Fibroblast of villous mesenchyme (primary cell): Measurements from ENCODE around the gene CD9. TPM values are rescaled to one million over a fixed set of nuclear protein-coding genes. Genes with fewer than 3 reads are reported as not detected.
"Not testable (repeated sequence)": the region's sequence is repeated elsewhere in the genome, so short reads cannot be mapped to it uniquely, and the experiment has no call there.

Experiments used
- DNase-seq: peaks from one replicate; pipeline ENCODE4 v3.0.0-alpha.2; 2010; ENCODE audit warnings: low read depth
- H3K4me3 ChIP-seq: 2 replicates; pipeline ENCODE4 v1.5.1; 2011; ENCODE audit warnings: low read depth, mild to moderate bottlenecking, low read length
- total RNA-seq: library from RNA; depleted of rRNA; stranded (reverse); fragments of >200 nt; gene quantifications from 2 replicates; pipeline ENCODE4 v1.2.3, GENCODE V29; 2012
- TF ChIP-seq, protein P1 (sequence below): IDR thresholded peaks from 2 replicates; pipeline ENCODE4 v1.5.1; 2012; ENCODE audit warnings: low read depth, mild to moderate bottlenecking, low read length; ENCODE audit not compliant: insufficient read depth

The CD9 gene
- total RNA-seq, 1 donor = 209 TPM

DNA sequence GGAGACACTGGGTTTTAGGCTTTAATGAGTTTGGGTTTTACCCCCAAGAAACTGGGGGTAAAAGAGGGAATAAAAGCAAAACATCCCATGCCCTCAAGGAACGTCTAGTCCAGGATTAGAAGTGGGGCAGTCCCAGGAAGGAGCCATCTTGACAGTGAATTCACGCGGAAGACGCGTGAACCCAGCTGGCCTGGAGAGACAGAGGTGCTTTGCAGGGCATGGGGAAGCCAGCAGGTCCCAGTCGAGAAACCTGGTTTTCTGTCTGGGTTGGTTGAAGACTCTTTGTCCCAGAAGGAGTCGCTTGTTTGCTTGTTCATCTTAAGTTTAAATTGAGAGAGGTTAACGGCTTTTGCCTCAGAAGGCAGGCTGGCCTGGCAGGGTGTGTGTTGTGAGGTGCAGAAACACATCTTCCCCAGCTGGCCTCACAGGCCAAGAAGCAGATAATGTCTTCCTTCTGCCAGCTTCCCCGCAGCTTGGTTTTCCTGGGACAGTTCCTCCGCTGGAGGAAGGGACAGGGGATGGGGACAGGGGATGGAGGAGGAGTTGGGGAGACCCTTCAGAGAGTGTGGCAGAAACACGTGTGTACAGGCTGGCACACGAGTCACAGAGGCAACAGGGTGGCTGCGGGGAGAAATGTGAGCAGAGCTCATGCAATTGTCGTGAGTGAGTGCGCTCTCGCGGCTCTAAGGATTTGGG lies 18.5 kb upstream of the CD9 start:
- no peak overlapping the region for H3K4me3 ChIP-seq
- no peak for DNase-seq
- TF ChIP-seq, protein P1, sequence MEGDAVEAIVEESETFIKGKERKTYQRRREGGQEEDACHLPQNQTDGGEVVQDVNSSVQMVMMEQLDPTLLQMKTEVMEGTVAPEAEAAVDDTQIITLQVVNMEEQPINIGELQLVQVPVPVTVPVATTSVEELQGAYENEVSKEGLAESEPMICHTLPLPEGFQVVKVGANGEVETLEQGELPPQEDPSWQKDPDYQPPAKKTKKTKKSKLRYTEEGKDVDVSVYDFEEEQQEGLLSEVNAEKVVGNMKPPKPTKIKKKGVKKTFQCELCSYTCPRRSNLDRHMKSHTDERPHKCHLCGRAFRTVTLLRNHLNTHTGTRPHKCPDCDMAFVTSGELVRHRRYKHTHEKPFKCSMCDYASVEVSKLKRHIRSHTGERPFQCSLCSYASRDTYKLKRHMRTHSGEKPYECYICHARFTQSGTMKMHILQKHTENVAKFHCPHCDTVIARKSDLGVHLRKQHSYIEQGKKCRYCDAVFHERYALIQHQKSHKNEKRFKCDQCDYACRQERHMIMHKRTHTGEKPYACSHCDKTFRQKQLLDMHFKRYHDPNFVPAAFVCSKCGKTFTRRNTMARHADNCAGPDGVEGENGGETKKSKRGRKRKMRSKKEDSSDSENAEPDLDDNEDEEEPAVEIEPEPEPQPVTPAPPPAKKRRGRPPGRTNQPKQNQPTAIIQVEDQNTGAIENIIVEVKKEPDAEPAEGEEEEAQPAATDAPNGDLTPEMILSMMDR = no peak

DNA sequence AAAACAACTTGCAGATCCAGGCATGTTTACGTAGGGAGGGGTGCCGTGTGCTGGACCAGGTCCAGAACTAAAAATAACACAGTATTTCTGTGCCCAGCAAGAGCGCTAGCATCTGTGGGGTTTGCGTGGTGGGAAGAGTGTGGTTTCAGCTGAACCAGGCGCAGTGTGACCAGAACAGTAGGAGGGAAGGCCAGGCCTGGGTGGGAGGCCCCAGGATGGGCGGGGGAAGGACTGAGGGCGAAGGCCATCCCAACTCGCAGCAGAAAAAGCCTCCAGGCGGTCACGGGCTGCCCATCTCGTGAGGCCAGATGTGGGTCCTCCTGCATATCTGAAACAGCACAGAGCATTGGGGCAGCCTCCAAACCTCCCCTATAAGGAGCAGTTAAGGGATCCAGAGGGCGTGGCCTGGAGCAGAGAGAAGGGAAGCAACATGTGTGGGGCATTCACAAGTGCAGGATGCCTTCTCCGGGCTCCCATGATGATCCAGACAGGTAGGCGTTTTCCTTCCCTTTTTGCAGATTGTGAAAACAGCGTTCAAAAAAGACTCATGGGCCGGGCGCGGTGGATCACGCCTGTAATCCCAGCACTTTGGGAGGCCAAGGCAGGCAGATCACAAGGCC lies 17.8 kb upstream of the CD9 start:
- DNase-seq = peak; percentile 96
- H3K4me3 ChIP-seq = no peak overlapping the region
- TF ChIP-seq, protein P1 = no peak

DNA sequence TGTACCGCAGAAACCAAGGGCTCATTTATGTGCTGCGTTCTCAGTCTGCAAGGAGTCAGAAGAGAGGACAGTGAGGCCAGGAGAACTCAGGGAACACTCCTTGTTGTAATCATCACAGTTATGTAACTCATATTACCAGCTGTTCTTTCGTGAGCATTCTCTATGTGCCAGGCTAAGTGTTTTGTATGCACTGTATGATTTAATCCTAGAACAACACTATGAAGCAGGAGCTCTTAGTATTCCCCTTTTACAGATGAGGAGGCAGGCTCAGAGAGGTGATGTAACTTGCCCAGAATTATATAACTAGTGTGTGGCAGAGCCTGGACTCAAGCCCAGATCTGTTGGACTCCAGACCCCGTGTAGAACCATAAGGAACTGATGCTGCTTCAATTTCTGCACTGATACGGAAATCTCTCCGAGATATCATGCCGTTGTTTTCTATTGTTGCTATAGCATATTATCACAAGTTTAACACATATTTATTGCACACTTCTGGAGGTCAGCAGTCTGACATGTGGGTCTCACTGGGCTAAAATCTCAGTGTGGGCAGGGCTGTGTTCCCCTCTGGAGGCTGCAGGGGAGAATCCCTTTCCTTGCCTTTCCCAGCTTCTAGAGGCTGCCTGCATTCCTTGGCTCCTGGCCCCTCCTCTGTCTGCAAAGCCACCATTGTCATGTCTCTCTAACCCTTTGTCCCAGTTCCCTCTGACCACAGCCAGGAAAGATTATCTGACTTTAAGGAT lies 16.3 kb upstream of the CD9 start:
- H3K4me3 ChIP-seq = no peak overlapping the region
- DNase-seq = peak; percentile 66
- TF ChIP-seq, protein P1 = no peak

DNA sequence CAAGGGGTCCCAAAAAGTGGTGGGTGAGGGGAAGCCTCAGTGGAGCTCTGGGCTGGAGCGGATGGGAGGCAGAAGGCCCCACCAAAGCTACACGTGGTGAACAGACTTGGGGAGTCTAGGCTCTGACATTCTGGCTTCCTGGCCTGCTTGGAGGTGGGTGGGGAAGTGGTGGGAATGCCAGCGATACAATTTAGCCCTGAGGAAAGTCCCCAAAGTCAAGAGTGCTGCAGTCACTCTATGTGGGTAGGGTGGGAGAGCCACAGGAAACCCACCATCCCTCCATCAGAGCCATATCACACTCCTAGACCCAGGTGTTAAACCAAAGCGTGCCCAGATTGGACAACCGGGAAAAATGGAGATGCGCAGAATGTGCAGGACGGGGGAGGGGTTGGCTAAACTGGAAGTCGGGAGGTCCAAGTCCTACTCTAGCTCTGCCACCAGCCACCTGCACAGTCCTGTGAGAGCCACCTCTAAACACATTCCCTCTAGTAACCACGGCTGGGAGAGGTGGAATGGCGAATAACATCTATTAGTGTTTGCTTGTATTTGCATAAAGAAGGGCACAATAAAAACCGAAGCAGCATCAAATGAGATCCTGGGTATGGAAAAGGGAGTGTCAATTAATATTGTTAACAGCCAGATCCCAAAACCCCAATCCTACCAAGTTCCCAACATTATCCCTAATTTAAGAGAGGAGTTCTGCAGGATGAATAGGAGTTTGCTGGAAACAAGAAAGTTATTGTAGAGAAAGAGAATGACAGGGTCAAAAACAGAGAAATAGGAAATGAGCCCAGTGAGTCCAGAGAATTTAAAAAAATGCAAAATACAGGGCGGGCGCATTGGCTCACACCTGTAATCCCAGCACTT lies 14.0 kb upstream of the CD9 start:
- TF ChIP-seq, protein P1 = no peak
- DNase-seq = no peak
- no peak overlapping the region for H3K4me3 ChIP-seq

DNA sequence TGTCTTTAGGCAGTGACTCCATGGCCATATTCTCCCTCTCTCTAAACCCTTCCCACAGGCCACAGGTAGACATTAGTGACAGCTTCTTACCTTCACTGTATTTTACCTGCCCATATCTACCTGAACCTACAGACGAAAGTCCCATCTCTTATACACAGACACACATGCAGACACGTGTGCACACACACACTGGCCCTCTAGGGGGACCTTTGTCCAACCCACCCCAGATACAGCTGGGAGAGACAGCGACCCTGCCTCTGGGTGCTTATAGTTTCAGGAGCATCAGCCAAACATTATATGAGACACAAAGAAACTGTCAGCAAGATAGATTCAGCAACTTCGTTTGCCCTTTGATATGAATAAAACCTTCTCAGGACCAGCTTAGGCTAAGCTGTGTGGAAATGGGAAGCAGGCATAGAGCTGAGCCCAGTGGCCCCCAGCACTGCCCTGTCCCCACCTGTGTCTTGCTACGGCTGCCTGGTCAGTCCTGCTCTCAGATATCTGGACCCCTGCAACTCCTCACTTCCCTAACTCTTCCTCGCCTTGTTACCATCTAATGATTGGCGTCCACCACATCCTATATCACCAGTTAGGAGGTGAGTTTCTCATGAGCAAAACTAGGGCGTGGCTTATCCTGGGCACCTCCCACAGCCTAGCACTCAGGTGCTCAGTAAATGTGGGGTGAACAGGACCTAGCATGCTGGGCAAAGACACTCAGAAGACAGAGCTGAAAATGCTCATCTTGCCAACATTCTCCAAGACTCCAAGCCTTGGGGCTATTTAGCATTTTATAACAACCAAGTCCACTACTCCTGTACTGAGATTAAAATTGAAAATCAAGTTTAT lies 12.0 kb upstream of the CD9 start:
- TF ChIP-seq, protein P1 = no peak
- no peak for DNase-seq
- no peak overlapping the region for H3K4me3 ChIP-seq

DNA sequence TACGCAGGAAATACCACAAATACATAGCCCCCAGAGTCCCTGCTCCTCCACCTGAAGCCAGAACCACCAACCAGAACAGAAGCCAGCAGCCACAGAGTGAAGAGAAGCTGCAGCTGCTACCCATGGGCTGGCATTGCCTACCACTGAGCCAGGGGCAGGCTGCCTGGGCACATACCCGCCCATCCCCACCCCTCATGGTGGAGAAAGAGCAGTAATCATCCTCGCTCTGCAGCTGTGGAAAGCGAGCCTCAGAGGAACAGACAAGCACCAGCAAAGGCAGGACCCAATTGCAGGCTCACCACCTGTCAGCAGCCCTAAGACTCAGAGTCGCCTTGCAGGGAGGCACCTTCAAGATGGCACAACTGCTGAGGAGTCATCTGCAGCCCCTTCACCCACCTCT lies 11.2 kb upstream of the CD9 start:
- DNase-seq = no peak
- TF ChIP-seq, protein P1 = no peak

DNA sequence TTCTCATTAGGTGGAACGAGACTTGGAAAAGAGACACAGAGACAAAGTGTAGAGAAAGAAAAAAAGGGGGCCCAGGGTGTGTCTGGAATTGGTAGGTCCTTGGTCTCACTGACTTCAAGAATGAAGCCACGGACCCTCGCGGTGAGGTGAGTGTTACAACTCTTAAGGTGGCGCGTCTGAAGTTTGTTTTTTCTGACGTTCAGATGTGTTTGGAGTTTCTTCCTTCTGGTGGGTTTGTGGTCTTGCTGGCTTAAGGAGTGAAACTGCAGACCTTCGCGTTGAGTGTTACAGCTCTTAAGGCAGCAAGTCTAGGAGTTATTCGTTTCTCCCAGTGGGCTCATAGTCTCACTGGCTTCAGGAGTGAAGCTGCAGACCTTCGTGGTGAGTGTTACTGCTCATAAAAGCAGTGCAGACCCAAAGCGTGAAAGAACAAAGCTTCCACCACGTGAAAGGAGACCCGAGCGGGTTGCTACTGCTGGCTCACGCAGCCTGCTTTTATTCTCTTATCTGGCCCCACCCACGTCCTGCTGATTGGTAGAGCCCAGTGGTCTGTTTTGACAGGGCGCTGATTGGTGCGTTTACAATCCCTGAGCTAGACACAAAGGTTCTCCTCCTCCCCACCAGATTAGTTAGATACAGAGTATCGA lies 10.1 kb upstream of the CD9 start:
- DNase-seq, H3K4me3 ChIP-seq: not testable (repeated sequence)

More for the DNA sequence above, 11.2 kb upstream of the CD9 start:
- H3K4me3 ChIP-seq = no peak overlapping the region

DNA sequence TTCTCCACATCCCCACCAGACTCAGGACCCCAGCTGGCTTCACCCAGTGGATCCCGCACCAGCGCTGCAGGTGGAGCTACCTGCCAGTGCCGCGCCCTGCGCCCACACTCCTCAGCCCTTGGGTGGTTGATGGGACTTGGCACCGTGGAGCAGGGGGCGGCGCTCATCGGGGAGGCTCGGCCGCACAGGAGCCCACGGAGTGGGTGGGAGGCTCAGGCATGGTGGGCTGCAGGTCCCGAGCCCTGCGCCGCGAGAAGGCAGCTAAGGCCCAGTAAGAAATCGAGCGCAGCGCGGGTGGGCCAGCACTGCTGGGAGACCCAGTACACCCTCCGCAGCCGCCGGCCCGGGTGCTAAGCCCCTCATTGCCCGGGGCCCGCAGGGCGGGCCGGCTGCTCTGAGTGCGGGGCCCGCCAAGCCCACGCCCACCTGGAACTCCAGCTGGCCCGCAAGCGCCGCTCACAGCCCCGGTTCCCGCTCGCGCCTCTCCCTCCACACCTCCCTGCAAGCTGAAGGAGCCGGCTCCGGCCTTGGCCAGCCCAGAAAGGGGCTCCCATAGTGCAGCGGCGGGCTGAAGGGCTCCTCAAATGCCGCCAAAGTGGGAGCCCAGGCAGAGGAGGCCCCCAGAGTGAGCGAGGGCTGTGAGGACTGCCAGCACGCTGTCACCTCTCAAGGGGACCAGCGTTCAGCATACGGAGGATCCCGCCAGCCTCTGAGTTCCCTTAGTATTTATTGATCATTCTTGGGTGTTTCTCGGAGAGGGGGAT lies 9.3 kb upstream of the CD9 start:
- not testable (repeated sequence) for H3K4me3 ChIP-seq, DNase-seq
